ENCODE data around the gene LRRC45.

GRCh38 chr17:82070611-82071010 is 47.5 kb downstream of the LRRC45 start:
- TF ChIP-seq, protein P1, sequence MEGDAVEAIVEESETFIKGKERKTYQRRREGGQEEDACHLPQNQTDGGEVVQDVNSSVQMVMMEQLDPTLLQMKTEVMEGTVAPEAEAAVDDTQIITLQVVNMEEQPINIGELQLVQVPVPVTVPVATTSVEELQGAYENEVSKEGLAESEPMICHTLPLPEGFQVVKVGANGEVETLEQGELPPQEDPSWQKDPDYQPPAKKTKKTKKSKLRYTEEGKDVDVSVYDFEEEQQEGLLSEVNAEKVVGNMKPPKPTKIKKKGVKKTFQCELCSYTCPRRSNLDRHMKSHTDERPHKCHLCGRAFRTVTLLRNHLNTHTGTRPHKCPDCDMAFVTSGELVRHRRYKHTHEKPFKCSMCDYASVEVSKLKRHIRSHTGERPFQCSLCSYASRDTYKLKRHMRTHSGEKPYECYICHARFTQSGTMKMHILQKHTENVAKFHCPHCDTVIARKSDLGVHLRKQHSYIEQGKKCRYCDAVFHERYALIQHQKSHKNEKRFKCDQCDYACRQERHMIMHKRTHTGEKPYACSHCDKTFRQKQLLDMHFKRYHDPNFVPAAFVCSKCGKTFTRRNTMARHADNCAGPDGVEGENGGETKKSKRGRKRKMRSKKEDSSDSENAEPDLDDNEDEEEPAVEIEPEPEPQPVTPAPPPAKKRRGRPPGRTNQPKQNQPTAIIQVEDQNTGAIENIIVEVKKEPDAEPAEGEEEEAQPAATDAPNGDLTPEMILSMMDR (conservative IDR thresholded peaks at IDR 0.05 in 1 of 2, IDR thresholded peaks at IDR 0.05 in 1 of 2; ENCODE audit: extremely low read depth in 1 of 2, insufficient read depth in 1 of 2, low read depth in 1 of 2, low read length in 2 of 2) = no peak
- no peak for TF ChIP-seq EZH2 (IDR thresholded peaks at IDR 0.05; ENCODE audit: borderline replicate concordance, low read length)
